Stimulated activated CD4-positive, alpha-beta T cell treated with anti-CD3 and anti-CD28 coated beads, Interleukin-12 subunit alpha, Interleukin-12 subunit beta, amount 100 ng/mL, for 4 hours (primary cell): ENCODE data around the gene SBF2.

Experiments used
- DNase-seq: peaks from one replicate; pipeline ENCODE4 v3.0.0-alpha.2; 2020

The SBF2 gene

DNA sequence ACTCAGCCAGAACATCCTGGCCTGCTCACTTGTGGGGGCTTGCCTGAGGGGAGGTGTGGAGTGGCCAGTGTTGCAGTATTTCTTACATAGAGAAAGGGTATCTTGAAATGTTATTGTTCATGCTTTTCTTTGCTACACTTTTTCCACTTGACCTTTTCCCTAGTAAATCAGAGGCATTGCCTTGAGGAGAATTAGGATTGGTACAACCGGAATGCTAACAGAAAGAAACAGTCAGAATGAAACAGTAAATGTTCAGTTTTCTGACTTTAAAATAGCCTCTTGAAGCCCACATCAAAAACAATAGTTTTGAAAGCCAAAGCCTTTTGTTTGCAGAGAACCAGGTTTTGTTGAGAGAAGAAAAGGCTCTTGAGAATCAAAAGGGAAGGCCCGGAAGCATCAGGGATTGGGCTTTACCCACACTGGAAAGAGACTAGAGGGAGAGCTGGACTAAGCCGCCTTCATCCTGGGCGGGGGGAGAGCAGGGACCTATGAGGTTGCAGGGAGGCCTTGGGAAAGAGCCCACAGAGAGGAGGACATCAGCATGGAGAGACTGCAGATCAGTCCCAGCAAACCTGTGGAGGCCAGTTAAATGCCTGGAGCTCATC lies 23.2 kb upstream of the SBF2 start:
- DNase-seq = no peak

DNA sequence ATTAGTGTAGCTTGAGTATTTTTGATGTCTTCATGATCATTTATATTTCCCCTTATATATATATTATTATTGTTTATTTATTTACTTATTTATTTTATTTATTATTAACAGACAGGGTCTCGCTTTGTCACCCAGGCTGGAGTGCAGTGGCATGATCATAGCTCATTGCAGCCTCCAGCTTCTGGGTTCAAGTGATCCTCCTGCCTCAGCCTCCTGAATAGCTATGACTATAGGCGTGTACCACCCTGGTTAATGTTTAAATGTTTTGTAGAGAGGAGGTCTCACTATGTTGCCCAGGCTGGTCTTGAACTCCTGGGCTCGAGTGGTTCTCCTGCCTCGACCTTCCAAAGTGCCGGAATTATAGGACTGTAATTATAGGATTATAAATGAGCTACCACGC lies 21.1 kb upstream of the SBF2 start:
- DNase-seq = no peak

- no peak for DNase-seq
Measured at GRCh38 chr11:10314199-10315072, 20.4 kb upstream of the SBF2 start.

DNA sequence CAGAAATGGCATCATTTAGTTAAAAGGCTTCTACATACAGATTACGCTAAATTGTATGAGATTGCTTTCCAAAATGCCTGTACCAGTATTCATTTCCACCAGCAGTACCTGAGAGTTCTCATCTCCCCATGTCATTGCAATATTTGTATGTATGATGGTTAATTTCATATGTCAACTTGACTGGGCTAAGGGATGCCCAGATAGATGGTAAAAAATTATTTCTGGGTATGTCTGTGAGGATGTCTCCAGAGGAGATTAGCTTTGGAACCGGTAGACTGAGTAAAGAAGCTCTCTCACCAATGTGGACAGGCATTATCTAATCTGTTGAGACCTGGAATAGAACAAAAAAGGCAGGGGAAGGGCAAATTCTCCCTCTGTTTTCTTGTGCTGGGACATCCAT lies 17.8 kb upstream of the SBF2 start:
- no peak for DNase-seq

- no peak for DNase-seq
Measured at GRCh38 chr11:10310301-10310841, 16.4 kb upstream of the SBF2 start.

GRCh38 chr11:10309163-10310093 lies 15.4 kb upstream of the SBF2 start:
- DNase-seq = no peak

- DNase-seq = no peak
Measured at GRCh38 chr11:10308201-10308954, 14.4 kb upstream of the SBF2 start.

GRCh38 chr11:10307400-10308200 lies 13.6 kb upstream of the SBF2 start:
- peak; percentile 82 for DNase-seq

GRCh38 chr11:10307022-10307399 lies 13.0 kb upstream of the SBF2 start:
- DNase-seq = no peak

GRCh38 chr11:10305964-10306918 lies 12.2 kb upstream of the SBF2 start:
- peak; percentile 20 for DNase-seq

DNA sequence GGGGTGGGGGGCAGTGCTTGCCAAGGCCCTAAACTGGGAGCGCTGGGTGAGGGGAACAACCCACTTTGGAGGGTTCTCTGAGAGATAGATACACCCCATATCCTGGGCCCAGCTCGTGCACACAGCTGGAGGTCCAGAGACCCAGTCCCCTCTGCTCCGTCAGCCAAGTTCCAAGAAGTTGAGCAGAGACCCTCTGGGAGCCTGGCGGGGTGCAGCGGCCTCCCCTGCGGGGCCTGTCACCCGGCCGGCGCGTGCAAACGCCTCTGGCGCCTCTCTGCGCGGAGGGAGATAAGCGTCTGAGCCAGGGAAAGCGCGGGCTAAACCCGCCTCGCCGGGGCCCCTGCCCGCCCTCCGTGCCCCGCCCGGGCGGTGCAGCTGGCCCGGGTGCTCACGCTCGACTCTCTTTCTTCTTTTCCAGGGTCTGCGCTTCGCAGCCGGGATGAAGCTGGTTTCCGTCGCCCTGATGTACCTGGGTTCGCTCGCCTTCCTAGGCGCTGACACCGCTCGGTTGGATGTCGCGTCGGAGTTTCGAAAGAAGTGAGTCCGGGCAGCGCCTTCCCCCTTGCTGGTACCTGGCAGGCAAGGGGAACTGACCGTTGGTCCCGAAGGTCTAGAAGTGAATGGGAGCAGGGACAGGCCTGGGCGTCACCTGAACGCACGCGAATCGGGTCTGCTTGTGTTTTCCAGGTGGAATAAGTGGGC lies 11.4 kb upstream of the SBF2 start:
- peak; percentile 15 for DNase-seq

DNA sequence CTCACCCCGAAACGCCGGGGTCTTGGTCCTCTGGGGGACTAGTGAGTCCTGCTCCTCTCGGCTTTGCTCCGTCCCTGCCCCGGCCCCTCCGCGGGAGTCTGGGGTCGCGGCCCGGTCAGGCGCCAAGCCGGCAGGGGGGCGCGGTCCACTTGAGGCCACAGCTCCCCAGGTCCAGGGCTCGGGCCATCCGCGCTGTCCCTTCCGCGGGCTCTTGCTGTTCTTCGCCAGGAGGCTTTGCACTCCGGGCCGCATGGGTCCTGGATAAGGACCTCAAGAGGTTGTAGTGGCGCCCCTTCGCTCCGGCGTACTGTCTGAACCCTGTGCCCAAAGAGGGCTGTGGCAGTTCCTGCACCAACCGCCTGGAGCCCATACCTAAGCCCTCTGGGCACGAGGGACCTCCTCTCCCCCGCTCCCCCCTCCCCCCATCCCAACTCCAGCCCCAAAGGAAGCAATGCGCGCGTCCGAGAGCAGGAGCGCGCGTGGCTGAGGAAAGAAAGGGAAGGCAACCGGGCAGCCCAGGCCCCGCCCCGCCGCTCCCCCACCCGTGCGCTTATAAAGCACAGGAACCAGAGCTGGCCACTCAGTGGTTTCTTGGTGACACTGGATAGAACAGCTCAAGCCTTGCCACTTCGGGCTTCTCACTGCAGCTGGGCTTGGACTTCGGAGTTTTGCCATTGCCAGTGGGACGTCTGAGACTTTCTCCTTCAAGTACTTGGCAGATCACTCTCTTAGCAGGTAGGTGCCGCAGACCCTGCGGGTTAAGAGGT lies 10.7 kb upstream of the SBF2 start, which contains the start of gene ADM:
Gene ADM, plus strand, starts transcription at position 579 of the 767 bp plus-strand sequence. CDS start 628 bp downstream, outside the sequence.
- peak; percentile 25 for DNase-seq

- peak; percentile 27 for DNase-seq
Measured at GRCh38 chr11:10303558-10304363, 9.7 kb upstream of the SBF2 start.

DNA sequence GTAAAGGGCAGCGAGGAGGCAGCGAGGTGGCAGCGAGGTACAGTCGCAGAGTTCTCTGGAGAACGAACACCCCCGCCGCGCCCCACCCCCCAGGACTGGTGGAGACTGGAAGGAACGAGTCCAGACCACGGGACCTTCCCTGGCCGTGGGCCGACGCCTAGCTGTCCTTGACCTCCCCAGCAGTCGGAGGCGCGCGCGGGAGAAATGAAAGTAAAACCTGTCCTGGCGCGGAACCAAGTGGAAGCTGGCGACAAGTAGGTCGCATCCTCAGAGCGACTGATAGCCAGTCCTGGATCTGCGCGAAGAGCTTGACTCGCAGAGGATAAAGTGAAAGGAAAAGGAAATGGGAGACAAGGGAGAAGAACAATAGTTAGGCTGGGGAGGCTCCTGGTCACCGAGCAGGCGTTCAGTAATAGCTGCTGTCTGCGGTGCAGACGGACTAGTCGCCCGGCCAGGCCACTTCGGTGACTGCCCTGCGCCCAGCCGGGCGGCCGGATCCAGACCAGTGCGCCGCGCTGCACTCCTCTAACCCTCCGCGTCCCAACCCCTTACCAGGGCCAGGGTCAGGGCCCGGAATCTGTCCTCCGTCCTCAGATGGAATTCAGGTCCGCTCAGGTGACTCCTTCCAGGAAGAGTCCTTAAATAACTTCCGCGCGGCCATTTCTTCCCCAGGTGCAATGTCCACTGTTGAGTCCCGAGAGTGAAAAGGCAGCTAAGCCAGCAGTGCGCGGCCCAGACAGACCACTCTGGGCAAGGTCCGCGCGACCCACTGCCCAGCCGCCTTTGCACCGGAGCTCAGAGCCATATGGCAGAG lies 8.9 kb upstream of the SBF2 start:
- peak; percentile 54 for DNase-seq

DNA sequence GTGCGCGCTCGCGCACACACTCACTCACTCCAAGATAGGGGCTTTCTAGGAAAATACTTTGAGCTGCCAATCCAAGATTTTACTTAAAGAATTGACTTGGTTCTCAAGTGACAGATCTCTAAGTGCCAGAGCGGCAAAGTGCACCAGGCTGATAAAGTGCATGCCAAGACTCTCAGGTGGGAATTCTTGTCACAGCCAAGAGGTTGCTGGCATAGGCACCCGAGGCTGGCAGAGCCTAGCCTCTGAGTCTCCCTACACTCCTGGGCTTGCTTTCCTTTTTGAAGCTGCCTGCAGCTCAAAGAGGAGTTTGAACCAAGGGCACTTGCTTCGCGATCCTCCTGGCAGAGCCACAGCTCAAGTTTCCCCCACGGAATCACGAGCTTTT lies 8.3 kb upstream of the SBF2 start:
- DNase-seq = no peak

DNA sequence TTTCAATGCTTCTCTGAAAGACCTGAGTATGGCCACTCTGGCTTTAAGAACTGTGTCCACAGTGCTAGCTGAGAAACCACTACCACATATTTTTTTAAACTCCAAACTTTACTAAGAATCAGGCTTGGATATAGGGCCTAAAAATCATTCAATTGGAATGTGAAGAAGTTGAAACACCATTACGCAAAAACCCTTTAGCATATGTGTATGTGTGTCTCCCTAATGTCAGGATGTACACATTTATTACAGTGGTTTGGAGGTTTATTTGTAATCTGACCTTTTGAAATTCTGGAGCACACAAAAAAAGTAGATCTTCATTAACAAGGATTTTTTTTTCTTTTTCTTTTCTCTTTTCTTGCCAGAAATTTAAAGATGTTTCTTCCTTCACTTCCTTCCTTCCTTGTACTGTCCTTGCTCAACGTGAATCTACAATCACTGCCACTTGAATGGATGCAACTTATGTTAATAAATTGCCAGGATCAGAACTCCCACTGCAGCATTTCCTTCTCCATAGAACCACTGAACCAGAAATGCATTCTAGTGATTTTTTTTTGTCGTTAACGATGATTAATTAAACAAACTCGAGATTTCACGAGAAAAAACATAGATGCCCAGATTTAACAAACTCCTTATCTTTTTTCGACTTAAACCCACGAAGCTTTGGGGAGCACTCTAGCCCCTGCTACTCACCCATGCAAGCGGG lies 7.8 kb upstream of the SBF2 start:
- DNase-seq = no peak
